Activated CD8-positive, alpha-beta T cell treated with anti-CD3 and anti-CD28 coated beads for 36 hours (primary cell): Measurements from ENCODE around the gene WDR70. TPM values are rescaled to one million over a fixed set of nuclear protein-coding genes. Genes with fewer than 3 reads are reported as not detected.

Experiments
- ATAC-seq: fragments of 200-7000 bp; cut with Tn5 transposase; one replicate; pipeline ENCODE4 v1.10.0; 2021; ENCODE audit warnings: mild to moderate bottlenecking, moderate library complexity
- CTCF ChIA-PET: fragments of 350-600 bp; sonication (Branson Sonifier 250); formaldehyde crosslinking; loops from one replicate; lab custom pipeline; 2021; ENCODE audit warnings: antibody characterized with exemption; lab: Charles Lee
- POLR2A ChIA-PET: fragments of 350-600 bp; sonication (Branson Sonifier 250); formaldehyde crosslinking; loops from one replicate; lab custom pipeline; 2021; ENCODE audit warnings: antibody characterized with exemption; lab: Charles Lee
- DNase-seq: peaks from one replicate; pipeline ENCODE4 v3.0.0-alpha.2; 2020
- H3K27ac Mint-ChIP-seq: one replicate; pipeline ENCODE4 v1.8.0; 2021; ENCODE audit warnings: mild to moderate bottlenecking, mixed read lengths
- H3K27me3 Mint-ChIP-seq: one replicate; pipeline ENCODE4 v1.8.0; 2021; ENCODE audit warnings: mixed read lengths
- H3K36me3 Mint-ChIP-seq: one replicate; pipeline ENCODE4 v1.8.0; 2021; ENCODE audit warnings: low read depth, mixed read lengths
- H3K4me1 Mint-ChIP-seq: one replicate; pipeline ENCODE4 v1.8.0; 2021; ENCODE audit warnings: low read depth, mixed read lengths
- H3K4me3 Mint-ChIP-seq: one replicate; pipeline ENCODE4 v1.8.0; 2021; ENCODE audit warnings: mild to moderate bottlenecking, moderate library complexity, mixed read lengths
- H3K9me3 Mint-ChIP-seq: one replicate; pipeline ENCODE4 v1.8.0; 2021; ENCODE audit warnings: mixed read lengths
- intact Hi-C: fragments of 100-400 bp; cut with micrococcal nuclease; formaldehyde crosslinking; loops from one replicate; pipeline ENCODE4 v1.10.0; 2022
- total RNA-seq, 2 experiments: library from RNA; stranded (reverse); gene quantifications; one replicate each; pipeline ENCODE4 v1.2.3, GENCODE V29; 2021
- TF ChIP-seq, protein P1 (sequence below): fragments of 200-600 bp; IDR thresholded peaks from one replicate; pipeline ENCODE4 v1.8.0; 2022; ENCODE audit warnings: antibody characterized with exemption, mild to moderate bottlenecking

Gene WDR70
- total RNA-seq, 2 experiments from 2014 or later: 30.8 to 32.7 TPM

DNA sequence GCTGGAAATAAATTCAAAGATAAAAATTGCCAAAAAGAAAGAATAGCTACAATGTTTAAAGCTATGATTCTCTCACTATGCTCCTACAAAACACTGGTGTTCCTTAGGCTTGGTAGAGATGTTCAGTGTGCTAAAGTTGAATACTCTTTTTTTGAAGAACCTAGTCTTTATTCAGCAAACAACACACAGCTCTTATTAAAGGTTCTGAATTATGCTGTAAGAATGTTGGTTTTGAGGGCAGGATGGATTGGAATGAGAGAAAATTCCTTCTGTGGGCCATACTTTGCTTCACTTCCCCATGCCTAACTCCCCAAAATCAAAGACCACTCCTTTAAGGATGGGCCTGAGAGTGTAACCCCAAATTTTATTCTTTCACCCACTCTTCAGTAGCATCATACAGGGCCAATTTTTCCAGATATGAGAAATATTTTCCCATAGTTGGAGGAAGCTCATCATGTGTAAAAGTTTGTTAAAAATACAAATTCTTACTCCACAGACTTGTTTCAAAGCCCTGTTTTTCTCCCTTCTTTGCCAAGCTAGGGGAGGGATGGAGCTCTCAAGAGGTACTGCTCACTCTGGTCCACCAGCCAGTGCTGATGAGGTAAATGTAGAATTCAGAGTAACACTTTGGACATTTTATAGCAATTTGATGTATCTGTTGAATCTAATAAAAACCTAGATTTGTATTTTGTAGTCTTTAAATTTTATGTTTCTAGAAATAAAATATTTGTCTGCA, 361.4 kb downstream of the WDR70 start:
- H3K36me3 Mint-ChIP-seq: peaks cover 52% of the 10 kb centered on the region
- CTCF ChIA-PET: interaction anchor here (1.0 kb wide), 1 partner anchor 1976 kb away, joined by 3 read pairs; no protein-coding TSS in a partner anchor

DNA sequence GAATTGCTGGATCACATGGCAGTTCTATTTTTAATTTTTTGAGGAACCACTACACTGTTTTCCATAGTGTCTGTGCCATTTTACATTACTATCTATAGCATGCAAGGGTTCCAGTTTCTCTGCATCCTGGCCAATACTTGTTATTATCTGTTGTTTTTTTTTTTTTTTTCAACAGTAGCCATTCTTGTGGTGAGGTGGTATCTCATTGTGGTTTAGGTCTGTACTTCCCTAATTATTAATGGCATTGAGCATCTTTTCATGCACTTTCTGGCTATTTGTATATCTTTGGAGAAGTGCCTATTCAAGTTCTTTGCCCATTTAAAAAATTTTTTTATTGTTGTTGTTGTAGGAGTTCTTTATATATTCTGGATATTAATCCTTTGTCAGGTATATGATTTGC, 363.0 kb downstream of the WDR70 start:
- Mint-ChIP-seq H3K27ac (no peak overlapping the region), H3K27me3 (no peaks in the 10 kb centered on the region), H3K36me3 (peaks cover 48% of the 10 kb centered on the region), H3K9me3 (peaks cover 8% of the 10 kb centered on the region), H3K4me3 (no peak overlapping the region), H3K4me1 (peaks cover 14% of the 10 kb centered on the region)
- DNase-seq: no peak
- POLR2A ChIA-PET: no interaction called here
- CTCF ChIA-PET: no interaction called here
- intact Hi-C loops: no loop called here
- TF ChIP-seq, protein P1, sequence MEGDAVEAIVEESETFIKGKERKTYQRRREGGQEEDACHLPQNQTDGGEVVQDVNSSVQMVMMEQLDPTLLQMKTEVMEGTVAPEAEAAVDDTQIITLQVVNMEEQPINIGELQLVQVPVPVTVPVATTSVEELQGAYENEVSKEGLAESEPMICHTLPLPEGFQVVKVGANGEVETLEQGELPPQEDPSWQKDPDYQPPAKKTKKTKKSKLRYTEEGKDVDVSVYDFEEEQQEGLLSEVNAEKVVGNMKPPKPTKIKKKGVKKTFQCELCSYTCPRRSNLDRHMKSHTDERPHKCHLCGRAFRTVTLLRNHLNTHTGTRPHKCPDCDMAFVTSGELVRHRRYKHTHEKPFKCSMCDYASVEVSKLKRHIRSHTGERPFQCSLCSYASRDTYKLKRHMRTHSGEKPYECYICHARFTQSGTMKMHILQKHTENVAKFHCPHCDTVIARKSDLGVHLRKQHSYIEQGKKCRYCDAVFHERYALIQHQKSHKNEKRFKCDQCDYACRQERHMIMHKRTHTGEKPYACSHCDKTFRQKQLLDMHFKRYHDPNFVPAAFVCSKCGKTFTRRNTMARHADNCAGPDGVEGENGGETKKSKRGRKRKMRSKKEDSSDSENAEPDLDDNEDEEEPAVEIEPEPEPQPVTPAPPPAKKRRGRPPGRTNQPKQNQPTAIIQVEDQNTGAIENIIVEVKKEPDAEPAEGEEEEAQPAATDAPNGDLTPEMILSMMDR: no peak
- ATAC-seq: no peak

More for the DNA sequence above, 361.4 kb downstream of the WDR70 start:
- TF ChIP-seq, protein P1: no peak
- no peaks in the 10 kb centered on the region for H3K27me3 Mint-ChIP-seq
- peaks cover 7% of the 10 kb centered on the region for H3K9me3 Mint-ChIP-seq
- intact Hi-C loops: no loop called here
- H3K27ac Mint-ChIP-seq: no peak overlapping the region
- no peak overlapping the region for H3K4me3 Mint-ChIP-seq
- peaks cover 17% of the 10 kb centered on the region for H3K4me1 Mint-ChIP-seq
- ATAC-seq (no peak), DNase-seq (no peak)
- POLR2A ChIA-PET: no interaction called here

DNA sequence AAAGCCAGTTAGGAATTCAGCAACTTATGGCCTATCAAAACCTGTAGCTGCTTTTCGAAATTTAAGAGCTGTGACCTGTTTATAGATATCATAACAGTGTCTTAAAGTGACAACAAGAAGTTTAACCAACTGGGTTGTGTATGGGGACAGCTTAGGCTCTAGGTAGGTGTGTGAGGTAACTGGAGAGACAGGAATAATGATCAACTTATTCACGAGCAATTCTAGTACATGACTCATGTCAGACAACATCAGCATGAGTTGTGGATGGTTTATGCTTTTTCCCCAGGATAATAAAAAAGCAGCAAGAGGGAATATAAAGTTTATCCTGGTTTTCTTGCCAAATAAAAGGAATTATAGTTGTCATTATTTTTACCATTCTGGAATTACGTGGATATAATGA, 372.1 kb downstream of the WDR70 start:
- CTCF ChIA-PET: interaction anchor here (1.4 kb wide), 1 partner anchor 23 kb away, joined by 3 read pairs; no protein-coding TSS in a partner anchor
- Mint-ChIP-seq H3K36me3 (peaks cover 36% of the 10 kb centered on the region), H3K27ac (no peak overlapping the region), H3K9me3 (peaks cover 14% of the 10 kb centered on the region), H3K4me1 (no peaks in the 10 kb centered on the region), H3K27me3 (no peaks in the 10 kb centered on the region), H3K4me3 (no peak overlapping the region)
- no peak for DNase-seq
- POLR2A ChIA-PET: interaction anchor here (0.9 kb wide), 1 partner anchor 26 kb away, joined by 3 read pairs; no protein-coding TSS in a partner anchor
- ATAC-seq: no peak
- intact Hi-C loops: no loop called here
- TF ChIP-seq, protein P1: no peak

DNA sequence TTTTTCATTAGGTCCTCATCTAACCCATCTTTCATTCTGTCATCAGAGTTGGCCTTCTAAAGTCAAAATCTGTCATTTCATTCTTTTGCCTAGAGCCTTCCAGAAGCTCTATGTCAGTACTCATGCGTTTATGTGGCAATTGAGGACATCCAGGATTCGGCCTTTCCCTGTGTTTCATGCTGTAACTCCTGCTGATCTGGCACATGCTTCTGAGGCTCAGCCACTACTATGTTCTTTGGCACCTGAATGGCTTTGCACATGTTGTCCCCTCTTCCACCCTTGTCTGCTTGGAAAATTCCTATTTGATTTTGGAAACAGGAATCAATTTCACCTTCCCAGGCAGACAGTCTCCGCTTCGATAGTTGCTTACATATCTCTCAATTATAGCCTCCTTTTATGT, 375.9 kb downstream of the WDR70 start:
- ChIA-PET POLR2A (no interaction called here), CTCF (no interaction called here)
- H3K27ac Mint-ChIP-seq: no peak overlapping the region
- TF ChIP-seq, protein P1: no peak
- intact Hi-C loops: no loop called here
- peaks cover 12% of the 10 kb centered on the region for H3K9me3 Mint-ChIP-seq
- no peaks in the 10 kb centered on the region for H3K27me3 Mint-ChIP-seq
- H3K4me3 Mint-ChIP-seq: no peak overlapping the region
- DNase-seq (no peak), ATAC-seq (no peak)
- H3K4me1 Mint-ChIP-seq: no peaks in the 10 kb centered on the region
- H3K36me3 Mint-ChIP-seq: peaks cover 33% of the 10 kb centered on the region

DNA sequence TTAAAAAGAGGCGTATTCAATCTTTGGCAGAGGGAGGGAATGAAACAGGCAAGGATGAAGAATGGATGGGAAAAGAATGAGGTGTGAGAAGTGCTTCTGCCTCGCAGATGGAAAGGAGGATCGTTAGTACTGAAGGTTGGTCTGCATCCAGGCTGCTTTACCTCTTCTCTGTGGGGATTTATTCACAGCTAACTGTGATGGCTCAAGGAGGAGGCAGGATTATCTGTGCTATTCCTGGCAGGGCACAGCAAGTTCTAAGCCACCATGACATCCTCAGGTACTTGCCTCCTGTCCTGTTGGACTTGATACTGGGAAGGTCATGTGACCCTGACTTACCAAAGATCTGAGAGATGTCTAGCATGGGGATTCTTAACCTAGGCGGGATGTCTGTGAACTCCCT, 376.5 kb downstream of the WDR70 start:
- CTCF ChIA-PET: no interaction called here
- intact Hi-C loops: no loop called here
- TF ChIP-seq, protein P1: no peak
- ATAC-seq (no peak), DNase-seq (no peak)
- Mint-ChIP-seq H3K27ac (no peak overlapping the region), H3K36me3 (peaks cover 33% of the 10 kb centered on the region), H3K27me3 (no peaks in the 10 kb centered on the region), H3K4me3 (no peak overlapping the region), H3K4me1 (no peaks in the 10 kb centered on the region), H3K9me3 (peaks cover 12% of the 10 kb centered on the region)
- POLR2A ChIA-PET: no interaction called here
